Measurements from ENCODE around the gene SORCS2.

Gene SORCS2

GRCh38 chr4:7746351-7747061, 554.2 kb downstream of the SORCS2 start:
- DNase-seq (ENCODE audit: low read depth in 2 of 2) = no peak

GRCh38 chr4:7747062-7747385, 554.7 kb downstream of the SORCS2 start:
- DNase-seq (ENCODE audit: low read depth in 2 of 2) = no peak

- DNase-seq (ENCODE audit: low read depth in 2 of 2) = no peak
These were observed 555.2 kb downstream of the SORCS2 start for GRCh38 chr4:7747566-7747965.

- DNase-seq (ENCODE audit: low read depth in 2 of 2) = no peak
These were observed 558.2 kb downstream of the SORCS2 start for GRCh38 chr4:7750523-7750922.

GRCh38 chr4:7750972-7751371, 558.6 kb downstream of the SORCS2 start:
- DNase-seq (ENCODE audit: low read depth in 2 of 2) = no peak

- DNase-seq (ENCODE audit: low read depth in 2 of 2) = no peak
These were observed 560.3 kb downstream of the SORCS2 start for GRCh38 chr4:7752649-7753048.

GRCh38 chr4:7753271-7753670, 560.9 kb downstream of the SORCS2 start:
- DNase-seq (ENCODE audit: low read depth in 2 of 2) = no peak

- no peak for DNase-seq (ENCODE audit: low read depth in 2 of 2)
These were observed 561.7 kb downstream of the SORCS2 start for GRCh38 chr4:7753931-7754465.

GRCh38 chr4:7754565-7755262, 562.4 kb downstream of the SORCS2 start:
- DNase-seq (ENCODE audit: low read depth in 2 of 2) = no peak

GRCh38 chr4:7755561-7755960, 563.2 kb downstream of the SORCS2 start:
- DNase-seq (ENCODE audit: low read depth in 2 of 2) = no peak

GRCh38 chr4:7756071-7756470, 563.7 kb downstream of the SORCS2 start:
- no peak for DNase-seq (ENCODE audit: low read depth in 2 of 2)

- no peak for DNase-seq (ENCODE audit: low read depth in 2 of 2)
These were observed 564.4 kb downstream of the SORCS2 start for GRCh38 chr4:7756561-7757355.

GRCh38 chr4:7757501-7758471, 565.4 kb downstream of the SORCS2 start:
- no peak for DNase-seq (ENCODE audit: low read depth in 2 of 2)

GRCh38 chr4:7758476-7758875, 566.1 kb downstream of the SORCS2 start:
- no peak for DNase-seq (ENCODE audit: low read depth in 2 of 2)

GRCh38 chr4:7759216-7759615, 566.9 kb downstream of the SORCS2 start:
- DNase-seq (ENCODE audit: low read depth in 2 of 2) = peak; percentile 31 to 51

GRCh38 chr4:7759635-7760034, 567.3 kb downstream of the SORCS2 start:
- DNase-seq (ENCODE audit: low read depth in 2 of 2) = no peak

GRCh38 chr4:7760228-7760627, 567.9 kb downstream of the SORCS2 start:
- no peak for DNase-seq (ENCODE audit: low read depth in 2 of 2)

GRCh38 chr4:7760706-7761105, 568.4 kb downstream of the SORCS2 start:
- DNase-seq (ENCODE audit: low read depth in 2 of 2) = no peak

- no peak for DNase-seq (ENCODE audit: low read depth in 2 of 2)
These were observed 569.0 kb downstream of the SORCS2 start for GRCh38 chr4:7761312-7761711.

- peak; percentile 36 to 47 for DNase-seq (ENCODE audit: low read depth in 2 of 2)
These were observed 569.4 kb downstream of the SORCS2 start for GRCh38 chr4:7761720-7762119.

- DNase-seq (ENCODE audit: low read depth in 2 of 2) = no peak
These were observed 570.2 kb downstream of the SORCS2 start for GRCh38 chr4:7762376-7763030.

Measured in stimulated activated CD8-positive, alpha-beta memory T cell treated with anti-CD3 and anti-CD28 coated beads, Interleukin-2, amount 100 ng/mL, for 48 hours (primary cell).